MM.1S (cell line): ENCODE results near the gene PAEP.

Experiments used
- DNase-seq: peaks from one replicate; pipeline ENCODE4 v3.0.0-alpha.2; 2015
- H2AFZ ChIP-seq: fragments of 300-600 bp; sonication (generic); 2 replicates; pipeline ENCODE4 v1.6.0; 2016; ENCODE audit warnings: antibody characterized with exemption, low read length
- H3F3A ChIP-seq: fragments of 300-600 bp; sonication (generic); 2 replicates; pipeline ENCODE4 v1.6.1; 2016; ENCODE audit warnings: mild to moderate bottlenecking, antibody characterized with exemption, low read length, moderate library complexity, mixed read lengths; ENCODE audit not compliant: insufficient read depth
- H3K27ac ChIP-seq: fragments of 300-600 bp; sonication (generic); 2 replicates; pipeline ENCODE4 v1.5.1; 2016; ENCODE audit warnings: mild to moderate bottlenecking, low read length
- H3K27me3 ChIP-seq: fragments of 300-600 bp; sonication (generic); replicated peaks from 2 replicates; pipeline ENCODE4 v1.6.0; 2016; ENCODE audit warnings: low read length; ENCODE audit not compliant: insufficient read depth
- H3K36me3 ChIP-seq: fragments of 300-600 bp; sonication (generic); replicated peaks from 2 replicates; pipeline ENCODE4 v1.6.1; 2016; ENCODE audit warnings: mild to moderate bottlenecking, low read length, mixed read lengths; ENCODE audit not compliant: insufficient read depth
- H3K4me1 ChIP-seq: fragments of 300-600 bp; sonication (generic); 2 replicates; pipeline ENCODE4 v1.6.1; 2016; ENCODE audit warnings: low read length, mixed read lengths
- H3K4me2 ChIP-seq: fragments of 300-600 bp; sonication (generic); 2 replicates; pipeline ENCODE4 v1.6.0; 2016; ENCODE audit warnings: low read depth, low read length
- H3K4me3 ChIP-seq: fragments of 300-600 bp; sonication (generic); 2 replicates; pipeline ENCODE4 v1.5.1; 2016; ENCODE audit warnings: low read length, mixed read lengths
- H3K79me2 ChIP-seq: fragments of 300-600 bp; sonication (generic); 2 replicates; pipeline ENCODE4 v1.6.1; 2016; ENCODE audit warnings: mixed run types, low read length, mixed read lengths
- H3K9ac ChIP-seq: fragments of 300-600 bp; sonication (generic); 2 replicates; pipeline ENCODE4 v1.6.1; 2016; ENCODE audit warnings: low read length, mixed read lengths
- H3K9me2 ChIP-seq: fragments of 300-600 bp; sonication (generic); replicated peaks from 2 replicates; pipeline ENCODE4 v1.6.1; 2016; ENCODE audit warnings: mild to moderate bottlenecking, low read length, mixed read lengths; ENCODE audit not compliant: insufficient read depth
- H3K9me3 ChIP-seq: fragments of 300-600 bp; sonication (generic); replicated peaks from 2 replicates; pipeline ENCODE4 v1.6.1; 2016; ENCODE audit warnings: mild to moderate bottlenecking, low read length, mixed read lengths; ENCODE audit not compliant: insufficient read depth
- H4K20me1 ChIP-seq: fragments of 300-600 bp; sonication (generic); 2 replicates; pipeline ENCODE4 v1.6.1; 2016; ENCODE audit warnings: mild to moderate bottlenecking, low read length, moderate library complexity, mixed read lengths; ENCODE audit not compliant: insufficient read depth
- EZH2 ChIP-seq: fragments of 300-600 bp; sonication (generic); optimal IDR thresholded peaks from 2 replicates; pipeline ENCODE3; 2017; ENCODE audit warnings: low read depth, mild to moderate bottlenecking, antibody characterized with exemption, low read length, mixed read lengths
- EZH2phosphoT487 ChIP-seq: fragments of 300-600 bp; sonication (generic); IDR thresholded peaks from 2 replicates; pipeline ENCODE4 v1.6.1; 2018; ENCODE audit warnings: antibody characterized with exemption, low read length
- TF ChIP-seq, protein P1 (sequence below): fragments of 300-600 bp; sonication (generic); IDR thresholded peaks from 2 replicates; pipeline ENCODE4 v1.5.1; 2016; ENCODE audit warnings: antibody characterized with exemption, low read length, mixed read lengths

Gene PAEP

DNA sequence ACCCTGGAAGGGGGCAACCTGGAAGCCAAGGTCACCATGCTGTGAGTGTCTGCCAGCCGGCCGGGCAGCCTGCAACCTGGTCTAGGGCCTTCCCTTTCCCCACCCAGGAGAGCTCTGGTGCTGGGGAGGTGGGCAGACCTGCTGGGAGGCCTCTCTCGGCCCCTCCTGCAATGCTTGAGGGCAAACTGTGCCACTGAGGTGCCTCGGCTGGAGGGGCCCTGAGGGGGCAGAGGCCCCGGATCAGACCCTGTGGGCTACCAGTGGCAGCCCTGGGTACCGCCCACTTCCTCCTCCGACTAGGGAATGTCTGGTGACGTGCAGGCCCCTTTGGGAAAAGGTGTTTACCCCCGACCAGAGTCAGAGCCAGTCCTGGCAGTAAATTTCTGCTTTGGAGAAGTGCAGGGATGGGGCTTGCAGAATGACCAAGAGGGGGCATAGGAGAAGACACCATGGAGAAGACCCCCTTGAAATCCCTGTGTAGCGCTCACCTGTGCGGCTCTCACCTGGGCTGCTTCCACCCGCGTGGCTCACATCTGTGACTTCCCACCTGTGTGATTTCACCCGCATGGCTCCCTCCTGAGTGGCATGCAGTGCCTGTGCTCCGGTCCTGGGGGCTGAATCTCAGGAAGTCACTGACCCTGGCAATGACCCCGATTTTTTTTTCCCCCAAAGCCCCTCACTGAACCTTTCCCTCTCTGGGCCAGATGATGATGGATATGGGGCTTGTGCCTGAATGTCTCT is 39.2 kb upstream of the PAEP start:
- no peak for DNase-seq
- Histone ChIP-seq H2AFZ (no peak overlapping the region), H3K4me2 (no peak overlapping the region), H3K27ac (no peak overlapping the region), H3F3A (no peaks in the 10 kb centered on the region), H3K4me3 (no peak overlapping the region), H3K9me3 (no peaks in the 10 kb centered on the region), H3K4me1 (no peaks in the 10 kb centered on the region), H4K20me1 (no peaks in the 10 kb centered on the region), H3K79me2 (no peaks in the 10 kb centered on the region), H3K27me3 (peaks cover 12% of the 10 kb centered on the region), H3K9ac (no peak overlapping the region), H3K36me3 (no peaks in the 10 kb centered on the region), H3K9me2 (no peaks in the 10 kb centered on the region)
- TF ChIP-seq EZH2phosphoT487: no peak
- TF ChIP-seq, protein P1, sequence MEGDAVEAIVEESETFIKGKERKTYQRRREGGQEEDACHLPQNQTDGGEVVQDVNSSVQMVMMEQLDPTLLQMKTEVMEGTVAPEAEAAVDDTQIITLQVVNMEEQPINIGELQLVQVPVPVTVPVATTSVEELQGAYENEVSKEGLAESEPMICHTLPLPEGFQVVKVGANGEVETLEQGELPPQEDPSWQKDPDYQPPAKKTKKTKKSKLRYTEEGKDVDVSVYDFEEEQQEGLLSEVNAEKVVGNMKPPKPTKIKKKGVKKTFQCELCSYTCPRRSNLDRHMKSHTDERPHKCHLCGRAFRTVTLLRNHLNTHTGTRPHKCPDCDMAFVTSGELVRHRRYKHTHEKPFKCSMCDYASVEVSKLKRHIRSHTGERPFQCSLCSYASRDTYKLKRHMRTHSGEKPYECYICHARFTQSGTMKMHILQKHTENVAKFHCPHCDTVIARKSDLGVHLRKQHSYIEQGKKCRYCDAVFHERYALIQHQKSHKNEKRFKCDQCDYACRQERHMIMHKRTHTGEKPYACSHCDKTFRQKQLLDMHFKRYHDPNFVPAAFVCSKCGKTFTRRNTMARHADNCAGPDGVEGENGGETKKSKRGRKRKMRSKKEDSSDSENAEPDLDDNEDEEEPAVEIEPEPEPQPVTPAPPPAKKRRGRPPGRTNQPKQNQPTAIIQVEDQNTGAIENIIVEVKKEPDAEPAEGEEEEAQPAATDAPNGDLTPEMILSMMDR: no peak
- no peak for TF ChIP-seq EZH2

DNA sequence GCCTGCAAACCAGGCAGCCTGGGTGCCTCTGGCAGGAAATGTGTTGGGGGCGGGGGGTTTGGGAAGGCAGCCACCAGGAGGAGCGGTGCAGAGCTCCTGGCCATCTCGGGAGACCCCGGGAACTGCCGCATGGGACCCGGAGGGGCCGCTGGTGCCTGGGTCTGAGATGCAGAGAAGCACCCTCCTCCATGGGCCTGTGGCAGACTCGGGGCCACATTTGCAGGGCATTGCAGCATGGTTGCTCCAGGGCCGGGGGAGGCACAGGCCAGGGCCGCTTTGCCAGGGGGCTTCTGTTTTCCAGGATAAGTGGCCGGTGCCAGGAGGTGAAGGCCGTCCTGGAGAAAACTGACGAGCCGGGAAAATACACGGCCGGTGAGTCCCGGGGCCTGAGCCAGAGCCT is 38.6 kb upstream of the PAEP start:
- Histone ChIP-seq H3K9me2 (no peaks in the 10 kb centered on the region), H3F3A (no peaks in the 10 kb centered on the region), H3K36me3 (no peaks in the 10 kb centered on the region), H3K4me1 (no peaks in the 10 kb centered on the region), H4K20me1 (no peaks in the 10 kb centered on the region), H3K9me3 (no peaks in the 10 kb centered on the region), H2AFZ (no peak overlapping the region), H3K4me2 (no peak overlapping the region), H3K79me2 (no peaks in the 10 kb centered on the region), H3K4me3 (no peak overlapping the region), H3K27ac (no peak overlapping the region), H3K27me3 (peaks cover 6% of the 10 kb centered on the region), H3K9ac (no peak overlapping the region)
- TF ChIP-seq EZH2: no peak
- TF ChIP-seq, protein P1: no peak
- TF ChIP-seq EZH2phosphoT487: no peak
- no peak for DNase-seq

DNA sequence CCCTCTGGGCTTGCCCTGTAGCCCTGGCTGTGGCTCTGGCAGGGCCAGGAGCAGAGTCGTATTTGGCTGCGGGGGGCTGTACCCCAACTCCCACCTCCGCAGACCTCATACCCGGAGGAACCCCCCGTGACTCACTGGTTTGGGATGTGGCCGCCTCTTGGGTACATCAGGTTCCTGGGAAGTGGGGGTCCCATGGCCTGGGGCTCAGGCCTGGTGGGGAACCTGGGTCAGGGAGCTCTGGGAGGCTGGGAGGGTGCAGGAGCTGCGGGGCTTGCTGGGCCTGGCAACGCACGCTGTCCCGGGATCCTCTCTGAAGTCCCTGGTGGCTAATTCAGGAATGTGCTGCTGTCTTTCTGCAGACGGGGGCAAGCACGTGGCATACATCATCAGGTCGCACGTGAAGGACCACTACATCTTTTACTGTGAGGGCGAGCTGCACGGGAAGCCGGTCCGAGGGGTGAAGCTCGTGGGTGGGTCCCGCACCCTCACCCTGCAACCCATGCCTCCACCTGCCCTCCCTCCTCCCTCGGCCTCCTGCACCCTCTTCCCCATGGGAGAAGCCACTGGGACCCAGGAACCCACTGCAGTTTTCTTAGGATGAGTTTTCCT is 37.9 kb upstream of the PAEP start:
- H3K27me3 ChIP-seq: peaks cover 4% of the 10 kb centered on the region; the same call in 1 of the 2 replicates
- no peaks in the 10 kb centered on the region for H3K4me1 ChIP-seq
- H3K4me3 ChIP-seq: no peak overlapping the region
- TF ChIP-seq, protein P1: no peak
- H3K9me3 ChIP-seq: no peaks in the 10 kb centered on the region
- no peaks in the 10 kb centered on the region for H3F3A ChIP-seq
- H3K36me3 ChIP-seq: no peaks in the 10 kb centered on the region
- H4K20me1 ChIP-seq: no peaks in the 10 kb centered on the region
- H3K9ac ChIP-seq: no peak overlapping the region
- H3K4me2 ChIP-seq: no peak overlapping the region
- no peaks in the 10 kb centered on the region for H3K79me2 ChIP-seq
- H2AFZ ChIP-seq: no peak overlapping the region
- no peak overlapping the region for H3K27ac ChIP-seq
- H3K9me2 ChIP-seq: no peaks in the 10 kb centered on the region
- no peak for DNase-seq
